HuH-7.5 (cell line): ENCODE results near the gene TBXAS1.

Experiments used
- DNase-seq: peaks from one replicate; pipeline ENCODE4 v3.0.0; 2011; ENCODE audit warnings: low spot score

TBXAS1 gene

GRCh38 chr7:139829025-139829774 lies at the start of gene TBXAS1:
TSS of gene TBXAS1 (plus strand) at chr7:139829264. CDS start at chr7:139829391, 127 bp downstream.
- no peak for DNase-seq

- no peak for DNase-seq
Observed at GRCh38 chr7:139782932-139783331, 46.1 kb upstream of the TBXAS1 start.

- no peak for DNase-seq
Observed at GRCh38 chr7:139783647-139784385, 45.2 kb upstream of the TBXAS1 start.

- no peak for DNase-seq
Observed at GRCh38 chr7:139784648-139785047, 44.4 kb upstream of the TBXAS1 start.

GRCh38 chr7:139791316-139791715 lies 37.7 kb upstream of the TBXAS1 start:
- DNase-seq = no peak

- DNase-seq = no peak
Observed at GRCh38 chr7:139797607-139798006, 31.5 kb upstream of the TBXAS1 start.

- DNase-seq = no peak
Observed at GRCh38 chr7:139798221-139798620, 30.8 kb upstream of the TBXAS1 start.

- DNase-seq = no peak
Observed at GRCh38 chr7:139798892-139799291, 30.2 kb upstream of the TBXAS1 start.

GRCh38 chr7:139799586-139799985 lies 29.5 kb upstream of the TBXAS1 start:
- no peak for DNase-seq

GRCh38 chr7:139804571-139804970 lies 24.5 kb upstream of the TBXAS1 start:
- DNase-seq = no peak

- DNase-seq = no peak
Observed at GRCh38 chr7:139807009-139807408, 22.1 kb upstream of the TBXAS1 start.

- no peak for DNase-seq
Observed at GRCh38 chr7:139808427-139808826, 20.6 kb upstream of the TBXAS1 start.

- no peak for DNase-seq
Observed at GRCh38 chr7:139808846-139809442, 20.1 kb upstream of the TBXAS1 start.

- no peak for DNase-seq
Observed at GRCh38 chr7:139811066-139811465, 18.0 kb upstream of the TBXAS1 start.

- DNase-seq = no peak
Observed at GRCh38 chr7:139813151-139813550, 15.9 kb upstream of the TBXAS1 start.

- DNase-seq = no peak
Observed at GRCh38 chr7:139813689-139814088, 15.4 kb upstream of the TBXAS1 start.

- DNase-seq = no peak
Observed at GRCh38 chr7:139817249-139817648, 11.8 kb upstream of the TBXAS1 start.

GRCh38 chr7:139820089-139820488 lies 9.0 kb upstream of the TBXAS1 start:
- DNase-seq = no peak

- DNase-seq = no peak
Observed at GRCh38 chr7:139821349-139822105, 7.5 kb upstream of the TBXAS1 start.

- no peak for DNase-seq
Observed at GRCh38 chr7:139822855-139823254, 6.2 kb upstream of the TBXAS1 start.

GRCh38 chr7:139823959-139824521 lies 5.0 kb upstream of the TBXAS1 start:
- DNase-seq = no peak

GRCh38 chr7:139825666-139826290 lies 3.3 kb upstream of the TBXAS1 start:
- no peak for DNase-seq
